Neural progenitor cell (in vitro differentiated cells): ENCODE data around the gene RNGTT. TPM values are rescaled to one million over a fixed set of nuclear protein-coding genes. Genes with fewer than 3 reads are reported as not detected.

ENCODE experiments used
- DNase-seq: peaks from one replicate; pipeline ENCODE4 v3.0.0-alpha.2; 2016; ENCODE audit warnings: low spot score
- H2AFZ ChIP-seq: fragments of 200-600 bp; sonication (generic); replicated peaks from 2 replicates; pipeline ENCODE4 v1.6.1; 2016; ENCODE audit warnings: antibody characterized with exemption
- H3F3A ChIP-seq: fragments of 200-600 bp; sonication (generic); 2 replicates; pipeline ENCODE4 v1.6.1; 2016; ENCODE audit warnings: antibody characterized with exemption, low read depth
- H3K27ac ChIP-seq: fragments of 200-600 bp; sonication (generic); 2 replicates; pipeline ENCODE4 v1.5.1; 2016; ENCODE audit warnings: mild to moderate bottlenecking
- H3K27me3 ChIP-seq: fragments of 200-600 bp; sonication (generic); 2 replicates; pipeline ENCODE4 v1.6.1; 2016; ENCODE audit warnings: mild to moderate bottlenecking, moderate library complexity
- H3K36me3 ChIP-seq: fragments of 200-600 bp; sonication (generic); 2 replicates; pipeline ENCODE4 v1.5.1; 2016
- H3K4me1 ChIP-seq: fragments of 200-600 bp; sonication (generic); 2 replicates; pipeline ENCODE4 v1.6.1; 2016; ENCODE audit warnings: mixed run types
- H3K4me2 ChIP-seq: fragments of 200-600 bp; sonication (generic); 2 replicates; pipeline ENCODE4 v1.6.1; 2016
- H3K4me3 ChIP-seq: fragments of 200-600 bp; sonication (generic); 2 replicates; pipeline ENCODE4 v1.5.1; 2016
- H3K79me2 ChIP-seq: fragments of 200-600 bp; sonication (generic); 2 replicates; pipeline ENCODE4 v1.6.1; 2016; ENCODE audit warnings: low read depth
- H3K9ac ChIP-seq: fragments of 200-600 bp; sonication (generic); 2 replicates; pipeline ENCODE4 v1.6.1; 2016
- H3K9me3 ChIP-seq: fragments of 200-600 bp; sonication (generic); 2 replicates; pipeline ENCODE4 v1.5.1; 2016; ENCODE audit warnings: low read depth
- H4K20me1 ChIP-seq: fragments of 200-600 bp; sonication (generic); 2 replicates; pipeline ENCODE4 v1.6.1; 2016; ENCODE audit warnings: low read depth
- H3K27ac Mint-ChIP-seq: 3 replicates; pipeline ENCODE4 v1.8.0; 2021; ENCODE audit warnings: mixed read lengths
- H3K27me3 Mint-ChIP-seq: 2 replicates; pipeline ENCODE4 v1.8.0; 2022; ENCODE audit warnings: low read depth, mild to moderate bottlenecking, inconsistent platforms, moderate library complexity, mixed read lengths; ENCODE audit not compliant: insufficient read depth
- H3K36me3 Mint-ChIP-seq: 3 replicates; pipeline ENCODE4 v1.8.0; 2021; ENCODE audit warnings: mixed read lengths
- H3K4me1 Mint-ChIP-seq: 3 replicates; pipeline ENCODE4 v1.8.0; 2021; ENCODE audit warnings: mixed read lengths
- H3K4me3 Mint-ChIP-seq: 3 replicates; pipeline ENCODE4 v1.8.0; 2021; ENCODE audit warnings: mild to moderate bottlenecking, moderate library complexity, mixed read lengths
- H3K9me3 Mint-ChIP-seq: 3 replicates; pipeline ENCODE4 v1.8.0; 2020; ENCODE audit warnings: mixed read lengths
- EZH2 ChIP-seq: fragments of 200-600 bp; sonication (generic); IDR thresholded peaks from 2 replicates; pipeline ENCODE4 v1.6.1; 2017; ENCODE audit warnings: antibody characterized with exemption, mild to moderate bottlenecking, moderate library complexity
- EZH2phosphoT487 ChIP-seq: fragments of 200-600 bp; sonication (generic); IDR thresholded peaks from 2 replicates; pipeline ENCODE4 v1.6.1; 2017; ENCODE audit warnings: antibody characterized with exemption
- total RNA-seq: library from RNA; depleted of rRNA; stranded (reverse); fragments of >200 nt; gene quantifications from 2 replicates; pipeline ENCODE4 v1.2.3, GENCODE V29; 2015; ENCODE audit warnings: low replicate concordance
- TF ChIP-seq, protein P1 (sequence below): fragments of 200-600 bp; sonication (generic); IDR thresholded peaks from 2 replicates; pipeline ENCODE4 v1.5.1; 2017; ENCODE audit warnings: antibody characterized with exemption, mild to moderate bottlenecking

Gene RNGTT
- total RNA-seq, 1 donor from 2014 or later = 71.7 TPM

DNA sequence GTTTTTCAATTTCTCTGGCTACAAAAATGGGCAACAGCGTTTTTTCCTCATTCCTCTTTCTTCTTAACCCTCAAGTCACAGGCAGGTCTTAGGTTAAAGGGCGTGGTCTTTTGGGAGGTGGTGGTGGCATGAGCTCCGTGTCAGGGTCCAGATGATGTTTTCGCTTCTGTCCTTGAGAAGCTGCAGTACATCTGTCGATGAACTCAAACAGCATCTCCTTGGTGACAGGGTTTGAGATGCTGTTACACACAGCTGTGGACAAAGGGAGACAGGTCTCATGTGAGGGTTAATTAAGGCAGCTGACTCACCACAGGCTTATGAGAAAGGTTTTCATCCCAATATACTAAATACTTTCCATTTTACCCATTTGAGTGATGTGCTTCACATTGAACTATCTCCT lies 350.8 kb downstream of the RNGTT start:
- H3K36me3 Mint-ChIP-seq = peaks cover 17% of the 10 kb centered on the region
- no peaks in the 10 kb centered on the region for H3K79me2 ChIP-seq
- no peaks in the 10 kb centered on the region for H4K20me1 ChIP-seq
- no peak overlapping the region for H3K4me3 Mint-ChIP-seq
- no peak overlapping the region for H2AFZ ChIP-seq
- H3K27me3 Mint-ChIP-seq = peaks cover 2% of the 10 kb centered on the region
- no peaks in the 10 kb centered on the region for H3F3A ChIP-seq
- no peaks in the 10 kb centered on the region for H3K4me1 ChIP-seq
- peak overlapping the region; percentile 8 for H3K27ac Mint-ChIP-seq
- H3K9me3 Mint-ChIP-seq = no peaks in the 10 kb centered on the region
- TF ChIP-seq, protein P1, sequence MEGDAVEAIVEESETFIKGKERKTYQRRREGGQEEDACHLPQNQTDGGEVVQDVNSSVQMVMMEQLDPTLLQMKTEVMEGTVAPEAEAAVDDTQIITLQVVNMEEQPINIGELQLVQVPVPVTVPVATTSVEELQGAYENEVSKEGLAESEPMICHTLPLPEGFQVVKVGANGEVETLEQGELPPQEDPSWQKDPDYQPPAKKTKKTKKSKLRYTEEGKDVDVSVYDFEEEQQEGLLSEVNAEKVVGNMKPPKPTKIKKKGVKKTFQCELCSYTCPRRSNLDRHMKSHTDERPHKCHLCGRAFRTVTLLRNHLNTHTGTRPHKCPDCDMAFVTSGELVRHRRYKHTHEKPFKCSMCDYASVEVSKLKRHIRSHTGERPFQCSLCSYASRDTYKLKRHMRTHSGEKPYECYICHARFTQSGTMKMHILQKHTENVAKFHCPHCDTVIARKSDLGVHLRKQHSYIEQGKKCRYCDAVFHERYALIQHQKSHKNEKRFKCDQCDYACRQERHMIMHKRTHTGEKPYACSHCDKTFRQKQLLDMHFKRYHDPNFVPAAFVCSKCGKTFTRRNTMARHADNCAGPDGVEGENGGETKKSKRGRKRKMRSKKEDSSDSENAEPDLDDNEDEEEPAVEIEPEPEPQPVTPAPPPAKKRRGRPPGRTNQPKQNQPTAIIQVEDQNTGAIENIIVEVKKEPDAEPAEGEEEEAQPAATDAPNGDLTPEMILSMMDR = no peak
- no peak for TF ChIP-seq EZH2phosphoT487
- TF ChIP-seq EZH2 = no peak
- H3K36me3 ChIP-seq = no peaks in the 10 kb centered on the region
- H3K27me3 ChIP-seq = no peaks in the 10 kb centered on the region
- peaks cover 19% of the 10 kb centered on the region for H3K4me1 Mint-ChIP-seq
- H3K4me3 ChIP-seq = no peak overlapping the region
- no peak overlapping the region for H3K27ac ChIP-seq
- H3K9me3 ChIP-seq = no peaks in the 10 kb centered on the region
- no peak for DNase-seq
- no peak overlapping the region for H3K4me2 ChIP-seq
- no peak overlapping the region for H3K9ac ChIP-seq

DNA sequence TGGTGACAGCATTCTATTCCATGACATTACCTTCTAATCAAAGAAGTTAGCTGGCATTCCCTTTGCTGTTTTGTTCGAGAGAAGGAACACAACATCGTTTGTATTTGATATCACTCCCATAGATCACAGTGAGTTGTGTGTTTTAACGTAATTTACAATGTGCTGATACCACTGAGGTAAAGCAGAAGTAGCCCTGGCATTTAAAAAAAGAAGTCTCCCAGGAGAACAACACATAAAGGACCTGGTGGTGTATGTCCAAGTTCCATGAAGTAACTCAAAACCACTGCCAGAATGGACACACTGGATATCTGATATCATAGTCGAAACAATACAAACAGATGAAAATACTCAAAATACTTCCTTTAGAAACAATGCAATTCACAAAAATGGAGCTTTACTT lies 351.7 kb downstream of the RNGTT start:
- no peak for TF ChIP-seq EZH2phosphoT487
- TF ChIP-seq, protein P1 = no peak
- TF ChIP-seq EZH2 = no peak
- Histone ChIP-seq H4K20me1 (no peaks in the 10 kb centered on the region), H3F3A (no peaks in the 10 kb centered on the region), H2AFZ (no peak overlapping the region), H3K4me2 (no peak overlapping the region), H3K9ac (no peak overlapping the region), H3K4me3 (no peak overlapping the region), H3K4me1 (no peaks in the 10 kb centered on the region), H3K27me3 (no peaks in the 10 kb centered on the region), H3K27ac (no peak overlapping the region), H3K79me2 (no peaks in the 10 kb centered on the region), H3K9me3 (no peaks in the 10 kb centered on the region), H3K36me3 (no peaks in the 10 kb centered on the region)
- no peak overlapping the region for H3K4me3 Mint-ChIP-seq
- no peaks in the 10 kb centered on the region for H3K9me3 Mint-ChIP-seq
- H3K36me3 Mint-ChIP-seq = peaks cover 17% of the 10 kb centered on the region
- no peak overlapping the region for H3K27ac Mint-ChIP-seq
- no peak for DNase-seq
- H3K27me3 Mint-ChIP-seq = peaks cover 2% of the 10 kb centered on the region
- H3K4me1 Mint-ChIP-seq = peaks cover 19% of the 10 kb centered on the region

DNA sequence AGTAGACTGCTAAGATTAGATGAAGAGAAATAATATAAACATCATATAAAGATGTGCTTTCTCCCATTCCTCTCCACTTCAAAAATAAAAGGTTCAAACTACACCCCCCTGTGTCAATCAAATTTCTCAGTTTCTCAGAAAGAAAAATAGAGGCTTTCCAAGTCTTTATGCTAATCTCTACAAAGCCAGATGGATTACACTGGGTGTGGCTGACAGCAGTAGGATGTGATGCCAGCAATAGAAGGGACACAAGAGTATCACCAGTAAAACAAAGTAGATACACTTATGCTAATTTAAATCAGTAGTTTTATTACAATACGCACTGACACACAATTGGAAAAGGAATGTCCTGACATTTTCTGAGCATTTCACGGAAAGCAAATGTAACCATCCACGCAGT lies 353.4 kb downstream of the RNGTT start:
- no peaks in the 10 kb centered on the region for H3K79me2 ChIP-seq
- no peaks in the 10 kb centered on the region for H4K20me1 ChIP-seq
- no peak overlapping the region for H3K4me2 ChIP-seq
- H3K27me3 Mint-ChIP-seq = peaks cover 2% of the 10 kb centered on the region
- H3K4me3 Mint-ChIP-seq = no peak overlapping the region
- H3K27ac Mint-ChIP-seq = no peak overlapping the region
- no peak overlapping the region for H3K27ac ChIP-seq
- H3K4me1 Mint-ChIP-seq = peaks cover 14% of the 10 kb centered on the region
- H3K9me3 Mint-ChIP-seq = no peaks in the 10 kb centered on the region
- H2AFZ ChIP-seq = no peak overlapping the region
- H3K36me3 Mint-ChIP-seq = peaks cover 16% of the 10 kb centered on the region
- no peak overlapping the region for H3K4me3 ChIP-seq
- DNase-seq = no peak
- H3K9ac ChIP-seq = no peak overlapping the region
- no peaks in the 10 kb centered on the region for H3F3A ChIP-seq
- no peaks in the 10 kb centered on the region for H3K9me3 ChIP-seq
- no peaks in the 10 kb centered on the region for H3K36me3 ChIP-seq
- no peaks in the 10 kb centered on the region for H3K4me1 ChIP-seq
- no peaks in the 10 kb centered on the region for H3K27me3 ChIP-seq
- TF ChIP-seq EZH2 (no peak), EZH2phosphoT487 (no peak)
- TF ChIP-seq, protein P1 = no peak

DNA sequence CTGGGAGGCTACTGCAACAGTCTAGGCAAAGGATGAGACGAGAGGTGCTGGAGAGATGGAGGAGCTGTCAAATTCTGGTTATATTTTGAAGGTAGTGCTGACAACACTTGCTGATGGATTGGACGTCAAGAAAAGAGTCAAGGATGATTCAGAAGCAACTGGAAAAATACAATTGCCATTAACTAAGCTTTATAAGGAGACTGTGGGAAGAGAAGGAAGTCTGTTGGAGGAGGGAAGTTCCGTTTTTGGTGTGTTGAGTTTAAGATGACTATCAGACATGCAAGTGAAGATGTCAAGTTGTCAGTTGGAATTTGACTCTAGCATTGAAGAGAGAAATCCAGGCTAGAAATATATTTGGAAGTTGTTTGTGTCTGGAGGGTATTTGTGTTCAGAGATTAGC lies 358.1 kb downstream of the RNGTT start:
- no peak overlapping the region for H3K4me3 ChIP-seq
- no peaks in the 10 kb centered on the region for H3K36me3 Mint-ChIP-seq
- no peaks in the 10 kb centered on the region for H3K4me1 Mint-ChIP-seq
- no peaks in the 10 kb centered on the region for H3K27me3 ChIP-seq
- H3K4me3 Mint-ChIP-seq = no peak overlapping the region
- no peaks in the 10 kb centered on the region for H3K9me3 Mint-ChIP-seq
- no peak for DNase-seq
- TF ChIP-seq EZH2 (no peak), EZH2phosphoT487 (no peak)
- no peaks in the 10 kb centered on the region for H3K79me2 ChIP-seq
- H3F3A ChIP-seq = no peaks in the 10 kb centered on the region
- H3K27me3 Mint-ChIP-seq = peaks cover 2% of the 10 kb centered on the region
- H4K20me1 ChIP-seq = no peaks in the 10 kb centered on the region
- H3K9me3 ChIP-seq = no peaks in the 10 kb centered on the region
- H3K36me3 ChIP-seq = no peaks in the 10 kb centered on the region
- H3K27ac Mint-ChIP-seq = no peak overlapping the region
- no peak overlapping the region for H3K9ac ChIP-seq
- no peak overlapping the region for H2AFZ ChIP-seq
- no peak overlapping the region for H3K4me2 ChIP-seq
- no peak overlapping the region for H3K27ac ChIP-seq
- H3K4me1 ChIP-seq = no peaks in the 10 kb centered on the region
